Stimulated activated CD8-positive, alpha-beta memory T cell treated with anti-CD3 and anti-CD28 coated beads, Interleukin-2, amount 100 ng/mL, for 48 hours (primary cell): ENCODE data around the gene SRCAP.

Experiments used
- DNase-seq, 2 donors: peaks; one replicate each; pipeline ENCODE4 v3.0.0-alpha.2; 2020; ENCODE audit warnings: low read depth in 2 of 2

The SRCAP gene

DNA sequence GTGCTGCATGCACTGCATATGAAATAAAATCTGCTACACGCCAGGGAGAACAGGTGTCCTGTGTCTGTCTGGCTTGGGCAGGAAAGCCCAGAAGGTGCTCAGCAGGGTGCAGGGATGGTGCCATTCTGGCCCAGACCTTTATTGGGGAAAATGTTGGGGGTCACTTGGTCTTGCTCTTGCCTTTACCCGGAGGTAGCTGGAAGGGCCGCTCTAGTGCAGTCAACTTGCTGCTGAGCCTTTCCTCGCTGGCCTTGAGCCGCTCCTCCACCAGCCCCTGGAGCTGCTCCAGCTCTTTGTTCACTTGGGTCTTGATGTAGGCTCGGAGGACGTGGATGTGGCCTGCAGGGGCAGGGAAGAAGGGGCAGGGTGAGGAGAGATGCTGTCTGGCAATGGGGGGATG, 58.3 kb downstream of the SRCAP start:
- DNase-seq: no peak

- DNase-seq: no peak
Observed at GRCh38 chr16:30758988-30759491, 60.1 kb downstream of the SRCAP start.

- no peak for DNase-seq
Observed at GRCh38 chr16:30760001-30760559, 61.1 kb downstream of the SRCAP start.

DNA sequence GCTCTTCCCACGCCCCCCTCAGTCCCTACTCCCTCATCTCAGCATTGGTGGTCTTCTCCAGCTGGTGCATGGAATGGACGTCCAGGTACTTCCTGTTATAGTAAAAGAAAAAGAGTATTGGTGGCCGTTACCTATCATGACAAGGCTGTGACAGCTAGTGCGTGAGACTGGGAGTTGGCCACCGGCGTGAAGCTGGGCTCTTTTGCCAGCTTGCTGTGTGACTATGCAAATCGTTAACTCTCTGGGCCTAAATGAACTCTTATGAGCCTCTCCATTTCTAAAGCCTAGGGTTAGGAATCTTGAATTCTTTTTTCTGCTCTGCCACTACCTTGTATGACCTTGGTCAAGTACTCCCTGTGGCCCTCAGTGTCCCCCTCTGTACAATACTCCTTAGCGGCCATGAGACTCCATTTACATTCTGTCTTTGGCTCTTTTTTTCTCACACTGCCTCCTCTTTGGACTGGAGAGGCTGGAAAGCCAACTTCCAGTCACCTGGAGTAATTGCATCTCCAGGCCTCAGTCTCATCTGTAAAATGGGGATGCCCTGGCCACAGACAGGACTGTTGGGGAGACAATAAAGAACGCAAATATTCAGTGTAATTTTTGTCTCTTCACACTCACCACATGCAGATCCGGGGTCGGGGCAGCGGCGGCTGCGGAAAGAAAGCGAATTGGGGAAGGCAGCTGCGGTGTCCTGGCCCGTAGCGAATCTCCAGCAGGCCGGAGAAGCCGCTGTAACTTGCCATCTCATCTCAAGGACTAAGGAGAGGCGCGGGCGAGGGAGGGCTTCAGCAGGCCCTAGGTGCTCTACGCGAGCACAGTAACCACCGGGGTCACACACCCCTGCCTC, 61.8 kb downstream of the SRCAP start:
- no peak for DNase-seq

- peak; percentile 30 to 35 for DNase-seq
Observed at GRCh38 chr16:30761427-30761927, 62.5 kb downstream of the SRCAP start.

DNA sequence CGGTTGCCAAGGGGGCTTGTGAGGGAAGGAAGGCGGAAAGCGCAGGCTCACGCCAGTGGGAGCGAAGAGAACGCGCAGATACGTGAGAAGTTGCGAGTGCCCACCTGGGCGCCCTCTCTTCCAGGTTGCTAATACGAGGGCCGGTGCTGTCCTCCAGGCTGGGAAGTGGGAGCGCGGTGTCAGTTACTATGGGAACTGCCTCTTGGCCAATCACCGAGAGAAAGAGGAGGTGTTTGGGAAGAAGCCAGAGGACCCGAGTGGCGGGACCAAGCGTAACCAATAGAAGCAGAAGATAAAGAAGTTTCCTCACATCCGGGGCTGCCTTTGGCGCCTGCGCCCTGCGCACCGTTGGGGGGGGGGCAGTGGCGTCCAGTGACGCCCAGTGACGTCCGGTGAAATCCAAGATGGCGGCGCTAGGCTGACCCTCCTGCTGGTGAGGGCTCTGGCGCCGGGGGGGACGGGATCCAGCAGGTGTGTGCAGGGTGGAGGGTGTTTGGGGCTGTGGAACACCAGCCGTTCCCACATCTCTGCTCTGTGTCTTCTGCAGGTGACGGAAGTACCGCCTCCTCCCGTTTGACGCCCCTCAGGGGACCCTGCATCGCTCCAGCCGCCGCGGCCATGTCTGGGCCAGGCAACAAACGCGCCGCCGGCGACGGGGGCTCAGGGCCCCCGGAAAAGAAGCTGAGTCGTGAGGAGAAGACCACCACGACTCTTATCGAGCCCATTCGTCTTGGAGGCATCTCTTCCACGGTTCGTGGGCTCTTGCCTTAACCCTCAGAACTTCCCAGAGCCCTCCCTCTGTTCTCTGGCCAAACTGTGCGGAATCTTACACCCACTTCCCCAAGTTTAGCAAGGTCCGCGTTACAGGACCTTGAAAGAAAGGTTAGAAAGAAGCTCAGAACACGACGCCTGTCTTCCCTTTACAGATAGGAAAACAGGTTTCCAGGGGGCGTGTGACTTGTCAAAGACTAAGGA, 63.2 kb downstream of the SRCAP start, which contains the start of the genes CFAP119 and RNF40:
Gene CFAP119, minus strand, starts transcription at position 135 of the 975 bp plus-strand sequence. CDS start 314 bp downstream, outside the sequence.
Gene RNF40, plus strand, starts transcription at position 395 of the 975 bp plus-strand sequence. Its CDS starts 224 bp downstream, at position 619.
- DNase-seq: peak; percentile 89 to 92

GRCh38 chr16:30762991-30763725, 64.2 kb downstream of the SRCAP start:
- DNase-seq: no peak

DNA sequence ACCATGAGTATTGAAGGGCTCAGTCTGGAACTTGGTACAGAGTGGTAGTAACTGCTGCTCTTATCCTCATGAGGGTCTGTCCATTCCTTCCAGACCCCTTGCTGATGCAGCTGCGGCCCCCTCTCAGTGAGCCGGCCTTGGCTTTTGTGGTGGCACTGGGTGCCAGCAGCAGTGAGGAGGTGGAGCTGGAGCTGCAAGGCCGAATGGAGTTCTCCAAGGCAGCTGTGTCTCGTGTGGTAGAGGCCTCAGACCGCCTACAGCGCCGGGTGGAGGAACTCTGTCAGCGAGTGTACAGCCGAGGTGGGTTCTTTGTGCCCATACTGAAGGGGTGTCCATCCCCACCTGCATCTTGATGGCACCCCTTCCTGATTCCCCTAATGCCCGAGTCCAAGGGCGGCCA, 65.1 kb downstream of the SRCAP start:
- no peak for DNase-seq

DNA sequence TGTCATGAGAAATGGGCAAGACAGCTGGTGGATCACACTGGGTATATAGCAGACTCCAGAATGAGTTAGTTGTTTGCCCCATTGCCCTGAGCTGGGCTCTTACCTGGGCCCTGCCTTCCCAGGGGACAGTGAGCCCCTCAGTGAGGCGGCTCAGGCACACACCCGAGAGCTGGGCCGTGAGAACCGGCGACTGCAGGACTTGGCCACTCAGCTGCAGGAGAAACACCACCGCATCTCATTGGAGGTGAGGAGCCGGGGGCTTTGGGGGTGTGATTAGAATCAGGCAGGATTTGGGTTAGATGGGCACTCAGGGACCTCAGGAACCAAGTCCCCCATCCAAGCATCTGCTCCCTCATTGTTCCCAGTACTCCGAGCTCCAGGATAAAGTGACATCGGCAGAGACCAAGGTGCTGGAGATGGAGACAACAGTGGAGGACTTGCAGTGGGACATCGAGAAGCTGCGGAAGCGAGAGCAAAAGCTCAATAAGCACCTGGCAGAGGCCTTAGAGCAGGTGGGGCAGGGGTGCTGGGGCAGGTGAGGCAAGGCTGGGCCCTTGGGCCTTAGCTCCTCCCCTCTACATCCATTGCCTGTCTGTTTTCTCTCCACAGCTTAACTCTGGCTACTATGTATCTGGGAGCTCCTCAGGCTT, 66.0 kb downstream of the SRCAP start:
- no peak for DNase-seq

DNA sequence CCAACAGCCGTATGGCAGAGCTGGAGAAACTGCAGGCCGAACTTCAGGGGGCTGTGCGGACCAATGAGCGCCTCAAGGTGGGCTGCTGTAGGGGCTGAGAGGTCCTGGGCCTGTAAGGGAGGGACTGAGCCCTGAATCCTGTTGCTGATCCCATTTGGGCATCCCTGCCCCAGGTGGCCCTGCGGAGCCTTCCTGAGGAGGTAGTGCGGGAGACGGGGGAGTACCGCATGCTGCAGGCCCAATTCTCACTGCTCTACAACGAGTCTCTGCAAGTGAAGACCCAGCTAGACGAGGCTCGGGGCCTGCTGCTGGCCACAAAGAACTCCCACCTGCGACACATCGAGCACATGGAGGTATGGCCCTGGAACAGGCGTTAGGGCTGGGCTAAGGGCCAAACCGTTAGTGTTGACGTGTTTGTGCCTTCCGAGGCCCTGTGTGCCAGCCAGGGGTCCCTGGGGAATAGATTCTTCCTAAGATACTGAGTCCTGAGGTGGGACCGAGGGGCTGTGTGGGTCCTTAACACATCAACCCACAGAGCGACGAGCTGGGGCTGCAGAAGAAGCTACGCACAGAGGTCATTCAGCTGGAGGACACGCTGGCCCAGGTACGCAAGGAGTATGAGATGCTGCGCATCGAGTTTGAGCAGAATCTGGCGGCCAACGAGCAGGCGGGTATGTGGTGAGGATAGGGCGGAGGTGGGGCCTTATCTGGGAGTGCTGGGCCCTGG, 67.4 kb downstream of the SRCAP start:
- DNase-seq: no peak

GRCh38 chr16:30766933-30767284, 67.9 kb downstream of the SRCAP start:
- DNase-seq: no peak

DNA sequence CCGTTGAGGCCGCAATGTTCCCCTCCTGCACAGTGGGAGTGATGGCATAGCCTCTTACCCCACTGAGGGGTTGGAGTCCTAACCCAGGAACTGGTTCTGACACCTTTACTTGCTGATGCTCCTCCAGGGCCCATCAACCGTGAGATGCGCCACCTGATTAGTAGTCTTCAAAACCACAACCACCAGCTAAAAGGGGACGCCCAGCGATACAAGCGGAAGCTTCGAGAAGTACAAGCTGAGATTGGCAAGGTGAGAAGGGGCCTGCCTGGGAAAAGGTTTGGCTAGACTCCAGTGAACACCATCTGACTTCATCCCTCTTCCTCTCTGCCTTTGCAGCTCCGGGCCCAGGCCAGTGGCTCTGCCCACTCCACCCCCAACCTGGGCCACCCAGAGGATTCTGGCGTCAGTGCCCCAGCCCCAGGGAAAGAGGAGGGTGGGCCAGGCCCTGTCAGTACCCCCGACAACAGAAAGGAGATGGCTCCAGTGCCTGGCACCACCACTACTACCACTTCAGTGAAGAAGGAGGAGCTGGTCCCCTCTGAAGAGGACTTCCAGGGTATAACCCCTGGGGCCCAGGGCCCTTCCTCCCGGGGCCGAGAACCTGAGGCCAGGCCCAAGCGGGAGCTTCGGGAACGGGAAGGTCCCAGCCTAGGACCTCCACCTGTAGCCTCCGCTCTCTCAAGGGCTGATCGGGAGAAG, 68.9 kb downstream of the SRCAP start:
- DNase-seq: no peak

- no peak for DNase-seq
Observed at GRCh38 chr16:30768583-30769181, 69.7 kb downstream of the SRCAP start.

DNA sequence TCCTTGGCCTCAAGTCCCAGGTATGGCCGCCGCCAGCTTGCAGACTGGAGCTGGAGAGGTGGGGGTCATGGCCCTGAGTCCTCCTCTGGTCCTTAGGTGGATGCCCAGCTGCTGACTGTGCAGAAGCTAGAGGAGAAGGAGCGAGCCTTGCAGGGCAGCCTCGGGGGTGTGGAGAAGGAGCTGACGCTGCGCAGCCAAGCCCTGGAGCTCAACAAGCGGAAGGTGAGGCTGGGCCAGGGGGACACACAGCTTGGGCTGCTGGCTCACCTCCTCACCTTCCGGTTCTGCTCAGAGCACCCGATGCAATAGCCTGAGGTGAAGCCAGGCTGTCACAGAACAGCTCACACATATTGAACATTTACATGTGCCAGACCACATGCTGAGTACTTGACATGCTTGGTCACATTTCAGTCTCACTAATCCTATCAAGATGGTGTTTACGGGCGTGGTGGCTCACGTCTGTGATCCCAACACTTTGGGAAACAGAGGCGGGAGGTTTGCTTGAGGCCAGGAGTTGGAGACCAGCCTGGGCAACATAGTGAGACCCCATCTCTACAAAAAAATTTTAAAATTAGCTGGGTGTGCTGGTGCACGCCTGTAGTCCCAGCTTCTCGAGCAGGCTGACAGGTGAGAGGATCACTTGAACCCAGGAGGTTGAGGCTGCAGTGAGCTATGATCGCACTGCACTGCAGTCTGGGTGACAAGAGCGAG, 70.6 kb downstream of the SRCAP start:
- DNase-seq: no peak

- no peak for DNase-seq
Observed at GRCh38 chr16:30771726-30772125, 72.8 kb downstream of the SRCAP start.

GRCh38 chr16:30773826-30774225, 74.9 kb downstream of the SRCAP start:
- DNase-seq: no peak

- no peak for DNase-seq
Observed at GRCh38 chr16:30774367-30775130, 75.6 kb downstream of the SRCAP start.

- DNase-seq: no peak
Observed at GRCh38 chr16:30775131-30775391, 76.1 kb downstream of the SRCAP start.
